Body of pancreas (tissue), 4 donors: ENCODE measurements around the gene CALML3. TPM values are rescaled to one million over a fixed set of nuclear protein-coding genes. Genes with fewer than 3 reads are reported as not detected.

ENCODE experiments used
- ATAC-seq: fragments of 150-250 bp; one replicate; pipeline ENCODE4 v1.9.1; 2016
- DNase-seq, 4 donors: peaks; one replicate each; pipeline ENCODE4 v3.0.0-alpha.2; 2019
- H3K27ac ChIP-seq, 4 donors: fragments of 200-600 bp; sonication (generic); 1 replicate in 3 of 4; 2 replicates in 1 of 4; pipeline versions ENCODE4 v1.5.1 to v1.6.1; 2016 to 2019; ENCODE audit warnings: mild to moderate bottlenecking in 1 of 4, mixed read lengths in 1 of 4, moderate library complexity in 1 of 4
- H3K27me3 ChIP-seq, 2 donors: fragments of 200-600 bp; sonication (generic); one replicate each; pipeline ENCODE4 v1.6.0; 2016; ENCODE audit warnings: mild to moderate bottlenecking in 1 of 2
- H3K36me3 ChIP-seq, 2 donors: fragments of 200-600 bp; sonication (generic); replicated peaks in 1 of 2; 2 replicates each; pipeline ENCODE4 v1.5.1; 2016; ENCODE audit warnings: low read depth in 2 of 2; ENCODE audit not compliant: insufficient read depth in 1 of 2
- H3K4me1 ChIP-seq: fragments of 200-600 bp; sonication (generic); one replicate; pipeline ENCODE4 v1.6.0; 2016
- H3K4me3 ChIP-seq, 2 donors: fragments of 200-600 bp; sonication (generic); 1 replicate in 1 of 2; 2 replicates in 1 of 2; pipeline ENCODE4 v1.5.1; 2016 to 2019
- H3K9me3 ChIP-seq, 3 donors: fragments of 200-600 bp; sonication (generic); 1 replicate in 2 of 3; 2 replicates in 1 of 3; pipeline ENCODE4 v1.5.1; 2016
- POLR2A ChIP-seq, 3 donors: fragments of 450-650 bp; IDR thresholded peaks; one replicate each; pipeline ENCODE4 v1.6.1; 2016; ENCODE audit warnings: antibody characterized with exemption in 3 of 3, mild to moderate bottlenecking in 2 of 3
- WGBS, 2 donors: methylation state at CpG; one replicate each; pipeline ENCODE4 v1.1.5; 2017; 5-methylcytosine and 5-hydroxymethylcytosine counted together
- intact Hi-C: fragments of 100-400 bp; cut with DNase I; formaldehyde crosslinking; loops from one replicate; pipeline ENCODE4 v1.15.1; 2023
- total RNA-seq, 2 donors: library from RNA; depleted of rRNA; stranded (reverse); fragments of >200 nt; gene quantifications; one replicate each; pipeline ENCODE4 v1.1.0, GENCODE V29; 2016
- TF ChIP-seq, protein P1 (sequence below), 7 experiments: fragments of 450-650 bp in 4 of 7; fragments of 200-600 bp in 3 of 7; sonication (generic) in 3 of 7; IDR thresholded peaks; one replicate each; pipeline ENCODE4 v1.5.1; 2016 to 2019; ENCODE audit warnings: antibody characterized with exemption in 7 of 7

CALML3 gene
- total RNA-seq, 2 donors from 2014 or later, result not detected

DNA sequence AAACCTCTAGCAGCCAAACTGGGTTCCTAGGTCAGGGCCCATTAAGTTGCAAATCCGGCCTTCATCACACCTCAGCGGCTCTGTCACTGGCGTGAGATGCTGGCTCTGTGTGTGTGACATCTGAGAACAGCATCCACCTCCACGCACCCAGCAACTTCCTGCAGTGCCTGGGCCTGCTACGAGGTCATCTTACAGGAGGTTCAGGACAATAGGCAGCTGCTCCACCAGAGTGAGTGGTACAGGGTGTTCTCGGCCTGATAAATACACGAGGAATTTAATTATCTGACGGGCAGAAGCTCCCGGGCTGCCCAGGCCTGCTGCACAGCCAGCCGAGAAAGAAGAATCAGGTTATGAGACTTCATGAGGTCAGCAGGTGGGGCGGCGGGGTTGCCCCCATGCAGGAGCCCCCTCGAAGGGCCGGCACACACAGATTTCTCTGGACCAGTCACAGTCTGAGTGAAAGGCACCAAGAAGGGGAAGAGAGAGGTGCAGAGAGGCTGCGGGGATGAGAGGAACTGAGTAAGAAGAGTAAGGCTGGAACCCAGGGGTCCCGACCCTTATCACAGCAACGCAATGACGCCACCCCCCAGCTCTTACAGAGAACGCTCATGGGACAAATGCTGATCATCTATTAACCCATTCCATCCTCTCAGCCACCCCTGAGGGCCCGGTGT lies 49.3 kb downstream of the CALML3 start:
- TF ChIP-seq POLR2A (IDR thresholded peaks at IDR 0.05), result no peak
- TF ChIP-seq, protein P1, sequence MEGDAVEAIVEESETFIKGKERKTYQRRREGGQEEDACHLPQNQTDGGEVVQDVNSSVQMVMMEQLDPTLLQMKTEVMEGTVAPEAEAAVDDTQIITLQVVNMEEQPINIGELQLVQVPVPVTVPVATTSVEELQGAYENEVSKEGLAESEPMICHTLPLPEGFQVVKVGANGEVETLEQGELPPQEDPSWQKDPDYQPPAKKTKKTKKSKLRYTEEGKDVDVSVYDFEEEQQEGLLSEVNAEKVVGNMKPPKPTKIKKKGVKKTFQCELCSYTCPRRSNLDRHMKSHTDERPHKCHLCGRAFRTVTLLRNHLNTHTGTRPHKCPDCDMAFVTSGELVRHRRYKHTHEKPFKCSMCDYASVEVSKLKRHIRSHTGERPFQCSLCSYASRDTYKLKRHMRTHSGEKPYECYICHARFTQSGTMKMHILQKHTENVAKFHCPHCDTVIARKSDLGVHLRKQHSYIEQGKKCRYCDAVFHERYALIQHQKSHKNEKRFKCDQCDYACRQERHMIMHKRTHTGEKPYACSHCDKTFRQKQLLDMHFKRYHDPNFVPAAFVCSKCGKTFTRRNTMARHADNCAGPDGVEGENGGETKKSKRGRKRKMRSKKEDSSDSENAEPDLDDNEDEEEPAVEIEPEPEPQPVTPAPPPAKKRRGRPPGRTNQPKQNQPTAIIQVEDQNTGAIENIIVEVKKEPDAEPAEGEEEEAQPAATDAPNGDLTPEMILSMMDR (IDR thresholded peaks at IDR 0.05), result no peak
- 79 to 84% methylated on average over 20 of the region's 20 CpGs for WGBS, 2 donors
- Histone ChIP-seq H3K36me3 (no peaks in the 10 kb centered on the region), H3K4me3 (no peak overlapping the region), H3K9me3 (no peaks in the 10 kb centered on the region), H3K27me3 (no peaks in the 10 kb centered on the region), H3K4me1 (no peaks in the 10 kb centered on the region), H3K27ac (no peak overlapping the region)
- DNase-seq (no peak), ATAC-seq (no peak)
- intact Hi-C loops, result no loop called here

DNA sequence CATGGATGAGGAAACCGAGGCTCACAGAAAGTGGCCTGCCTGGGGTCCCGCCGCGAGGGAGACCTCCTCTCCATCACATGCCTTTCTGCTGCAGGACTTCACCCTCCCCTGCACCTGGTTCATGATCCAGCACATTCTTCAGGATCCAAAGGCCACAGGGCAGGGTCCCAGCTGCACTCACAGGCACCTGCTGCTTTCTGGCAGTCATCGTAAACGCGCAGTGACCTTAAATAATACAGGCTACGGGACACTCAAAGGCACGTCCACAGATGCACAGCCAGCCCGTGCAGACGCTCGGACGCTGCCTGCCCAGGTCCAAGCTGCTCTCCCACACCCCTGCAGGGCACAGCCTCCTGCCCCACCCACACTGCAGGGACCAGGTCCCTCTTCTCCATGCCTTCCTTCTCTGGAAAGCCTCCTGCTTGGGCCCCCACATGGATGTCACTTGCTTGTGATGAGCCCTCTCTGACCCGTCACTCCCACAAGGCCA lies 49.9 kb downstream of the CALML3 start:
- Histone ChIP-seq H3K27ac (no peak overlapping the region), H3K4me1 (no peaks in the 10 kb centered on the region), H3K36me3 (no peaks in the 10 kb centered on the region), H3K9me3 (no peaks in the 10 kb centered on the region), H3K27me3 (no peaks in the 10 kb centered on the region), H3K4me3 (no peak overlapping the region)
- DNase-seq, result no peak
- intact Hi-C loops, result no loop called here
- WGBS, 2 donors, result 79% methylated on average over 7 to 14 of the region's 14 CpGs
- no peak for ATAC-seq
- no peak for TF ChIP-seq POLR2A (IDR thresholded peaks at IDR 0.05)
- TF ChIP-seq, protein P1 (IDR thresholded peaks at IDR 0.05), result no peak

DNA sequence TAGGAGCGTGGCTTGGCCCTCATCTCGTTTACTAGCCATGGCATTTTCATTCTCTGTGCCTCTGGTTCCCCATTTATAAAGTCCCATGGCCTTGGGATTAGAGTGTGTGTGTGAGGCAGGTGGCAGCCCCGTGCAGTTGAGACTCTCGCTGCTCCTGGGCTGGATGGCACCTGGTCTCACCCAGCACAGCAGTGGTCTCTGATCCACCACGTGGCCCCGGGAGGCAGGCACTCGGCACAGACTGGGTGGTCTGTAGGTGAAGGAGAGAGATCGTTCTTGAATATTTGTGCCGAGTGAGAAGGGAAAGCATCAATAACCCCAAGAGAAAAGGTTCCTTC lies 50.4 kb downstream of the CALML3 start:
- no peak overlapping the region for H3K27ac ChIP-seq
- no peak for ATAC-seq
- H3K9me3 ChIP-seq, result no peaks in the 10 kb centered on the region
- H3K36me3 ChIP-seq, result no peaks in the 10 kb centered on the region
- no peaks in the 10 kb centered on the region for H3K4me1 ChIP-seq
- H3K27me3 ChIP-seq, result no peaks in the 10 kb centered on the region
- no peak for DNase-seq
- H3K4me3 ChIP-seq, result no peak overlapping the region
- no peak for TF ChIP-seq POLR2A (IDR thresholded peaks at IDR 0.05)
- TF ChIP-seq, protein P1 (IDR thresholded peaks at IDR 0.05), result no peak
- intact Hi-C loops, result no loop called here
- 56 to 58% methylated on average over 9 of the region's 9 CpGs for WGBS, 2 donors

DNA sequence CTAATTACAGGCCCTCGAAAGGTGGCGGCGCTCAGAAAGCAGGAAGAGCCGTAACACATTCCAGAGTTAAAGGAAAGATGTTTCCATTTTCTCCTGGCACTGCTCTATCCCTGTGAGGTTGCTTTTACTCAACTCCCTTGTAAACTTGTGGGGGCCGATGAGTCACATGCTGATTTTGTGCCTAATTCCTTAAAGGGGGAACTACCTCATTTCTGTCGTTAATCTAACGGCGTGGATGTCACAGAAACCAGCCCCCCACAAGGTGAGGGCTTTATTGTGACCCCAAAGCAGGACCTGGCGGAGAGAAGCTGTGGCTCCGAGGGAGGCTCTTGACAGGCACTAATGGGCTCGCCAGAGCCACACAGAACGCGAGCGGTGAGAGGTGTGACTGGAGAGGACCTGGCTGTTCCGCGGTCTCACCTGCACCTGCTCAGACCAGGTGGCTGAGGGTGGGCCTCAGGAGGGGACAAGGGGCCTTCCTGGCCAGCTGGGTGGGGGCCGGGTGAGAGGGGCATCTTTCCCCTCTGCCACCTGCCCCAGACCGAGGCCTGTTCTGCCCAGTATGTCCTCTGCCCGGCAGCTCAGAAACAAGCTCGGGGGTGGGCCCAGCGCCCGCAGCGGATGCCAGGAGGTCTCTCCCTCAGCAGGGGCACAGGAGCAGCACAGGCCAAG lies 50.9 kb downstream of the CALML3 start:
- ATAC-seq (no peak), DNase-seq (no peak)
- Histone ChIP-seq H3K4me3 (no peak overlapping the region), H3K27ac (no peak overlapping the region), H3K36me3 (no peaks in the 10 kb centered on the region), H3K9me3 (no peaks in the 10 kb centered on the region), H3K27me3 (no peaks in the 10 kb centered on the region), H3K4me1 (no peaks in the 10 kb centered on the region)
- TF ChIP-seq, protein P1 (IDR thresholded peaks at IDR 0.05), result no peak
- TF ChIP-seq POLR2A (IDR thresholded peaks at IDR 0.05), result no peak
- intact Hi-C loops, result no loop called here
- WGBS, 2 donors, result 86 to 90% methylated on average over 19 to 23 of the region's 23 CpGs
